A549 (cell line): Measurements from ENCODE around the gene RBL2. TPM values are rescaled to one million over a fixed set of nuclear protein-coding genes. Genes with fewer than 3 reads are reported as not detected.
A peak's percentile ranks its signal among the peaks of the same experiment; 100 is the strongest.

ENCODE experiments used
- ATAC-seq, 2 experiments: fragments of 200-7000 bp in 1 of 2; fragments of >200 bp in 1 of 2; cut with Nextera tagmentation in 1 of 2; cut with Tn5 transposase in 1 of 2; 3 replicates each; pipeline versions ENCODE4 v1.8.0 to v1.9.1; 2018 to 2020; ENCODE audit warnings: mild to moderate bottlenecking in 1 of 2, moderate library complexity in 1 of 2
- CTCF ChIA-PET: fragments of 300-600 bp; sonication (Branson Sonifier 250); formaldehyde crosslinking; extraction: SDS; loops from one replicate; lab custom pipeline; 2021; ENCODE audit warnings: antibody characterized with exemption, inconsistent platforms; lab: Yijun Ruan, JAX
- POLR2A ChIA-PET: fragments of 350-600 bp; formaldehyde crosslinking; extraction: SDS; loops from one replicate; lab custom pipeline; 2021; ENCODE audit warnings: antibody characterized with exemption, inconsistent platforms; lab: Yijun Ruan, JAX
- DNase-seq, 2 experiments: peaks; one replicate each; pipeline versions ENCODE4 v3.0.0 to v3.0.0-alpha.2; 2011 to 2016; ENCODE audit warnings: low read depth in 1 of 2, low spot score in 1 of 2
- FAIRE-seq: peaks from 2 replicates; lab custom pipeline; 2011; peaks lifted over from hg19 to GRCh38; lab: Jason Lieb, UNC
- H3K27ac ChIP-seq, 2 experiments: fragments of >200 bp; sonication (Bioruptor Twin); formaldehyde crosslinking; 3 replicates each; pipeline ENCODE4 v1.5.1; 2016 to 2017
- H3K4me1 ChIP-seq: fragments of >200 bp; sonication (Bioruptor Twin); formaldehyde crosslinking; 3 replicates; pipeline ENCODE4 v1.6.1; 2016
- H3K4me2 ChIP-seq: fragments of >200 bp; sonication (Bioruptor Twin); formaldehyde crosslinking; 3 replicates; pipeline ENCODE4 v1.6.1; 2016
- H3K4me3 ChIP-seq: fragments of >200 bp; sonication (Bioruptor Twin); formaldehyde crosslinking; 3 replicates; pipeline ENCODE4 v1.5.1; 2016
- H3K9me3 ChIP-seq: fragments of >200 bp; sonication (Bioruptor Twin); formaldehyde crosslinking; 3 replicates; pipeline ENCODE4 v1.6.1; 2016
- BHLHE40 ChIP-seq: IDR thresholded peaks from 2 replicates; pipeline ENCODE4 v1.6.1; 2012; ENCODE audit warnings: low read depth, low read length, inconsistent platforms
- CHD2 ChIP-seq: fragments of 150-350 bp; IDR thresholded peaks from 2 replicates; pipeline ENCODE4 v1.6.1; 2014; ENCODE audit warnings: low read length; ENCODE audit not compliant: partially characterized antibody
- EHMT2 ChIP-seq: fragments of 200-600 bp; sonication (generic); IDR thresholded peaks from 2 replicates; pipeline ENCODE4 v1.6.1; 2016; ENCODE audit warnings: antibody characterized with exemption, low read depth, mild to moderate bottlenecking, moderate library complexity
- FOSB ChIP-seq: fragments of 250-450 bp; sonication (Bioruptor Pico); IDR thresholded peaks from 2 replicates; pipeline ENCODE4 v1.5.0; 2020; ENCODE audit warnings: mild to moderate bottlenecking, moderate library complexity
- GATA3 ChIP-seq: IDR thresholded peaks from 2 replicates; pipeline ENCODE4 v1.6.1; 2012; ENCODE audit warnings: borderline replicate concordance
- HDAC2 ChIP-seq: fragments of 200-600 bp; sonication (generic); IDR thresholded peaks from 2 replicates; pipeline ENCODE4 v1.6.1; 2016
- HEYL ChIP-seq: fragments of 250-450 bp; sonication (Bioruptor Pico); IDR thresholded peaks from 2 replicates; pipeline ENCODE4 v1.8.0; 2021; ENCODE audit warnings: mild to moderate bottlenecking, moderate library complexity
- KDM5A ChIP-seq: fragments of 200-600 bp; sonication (generic); IDR thresholded peaks from 2 replicates; pipeline ENCODE4 v1.6.1; 2016; ENCODE audit warnings: antibody characterized with exemption, mild to moderate bottlenecking
- MAFK ChIP-seq: fragments of 450-650 bp; IDR thresholded peaks from 2 replicates; pipeline ENCODE4 v1.6.1; 2014; ENCODE audit not compliant: partially characterized antibody
- MAZ ChIP-seq: fragments of 150-350 bp; IDR thresholded peaks from 2 replicates; pipeline ENCODE4 v1.6.1; 2014; ENCODE audit warnings: antibody characterized with exemption, low read depth, low read length, borderline replicate concordance
- MYC ChIP-seq: IDR thresholded peaks from 2 replicates; pipeline ENCODE4 v1.6.1; 2012; ENCODE audit warnings: mild to moderate bottlenecking, inconsistent platforms, low read length, improper control_type of control experiment, borderline replicate concordance
- NPAS2 ChIP-seq: fragments of 250-450 bp; sonication (Bioruptor Pico); IDR thresholded peaks from 2 replicates; pipeline ENCODE4 v1.8.0; 2022; ENCODE audit warnings: mild to moderate bottlenecking, moderate library complexity, borderline replicate concordance
- PHF8 ChIP-seq: fragments of 200-600 bp; sonication (generic); IDR thresholded peaks from 2 replicates; pipeline ENCODE4 v1.6.1; 2016; ENCODE audit warnings: low read depth, mild to moderate bottlenecking, antibody characterized with exemption, moderate library complexity, borderline replicate concordance
- POLR2A ChIP-seq: IDR thresholded peaks from 2 replicates; pipeline ENCODE4 v1.6.1; 2012; ENCODE audit warnings: mild to moderate bottlenecking, low read length
- RAD21 ChIP-seq, 2 experiments: fragments of >200 bp in 1 of 2; sonication (Bioruptor Twin) in 1 of 2; formaldehyde crosslinking in 1 of 2; IDR thresholded peaks in 1 of 2; conservative IDR thresholded peaks in 1 of 2; 2 replicates in 1 of 2; 3 replicates in 1 of 2; pipeline ENCODE4 v1.6.1; 2012 to 2018; ENCODE audit warnings: inconsistent platforms in 1 of 2
- RNF2 ChIP-seq: fragments of 200-600 bp; sonication (generic); IDR thresholded peaks from 2 replicates; pipeline ENCODE4 v1.6.1; 2016; ENCODE audit warnings: low read depth, mild to moderate bottlenecking, antibody characterized with exemption, moderate library complexity, borderline replicate concordance
- TP53 ChIP-seq: fragments of 250-450 bp; sonication (Bioruptor Pico); IDR thresholded peaks from 2 replicates; pipeline ENCODE4 v1.5.0; 2021; ENCODE audit warnings: mild to moderate bottlenecking, moderate library complexity
- ZC3H11A ChIP-seq: fragments of 450-650 bp; IDR thresholded peaks from 2 replicates; pipeline ENCODE4 v1.6.1; 2014; ENCODE audit warnings: antibody characterized with exemption, mild to moderate bottlenecking
- ZFP36 ChIP-seq: fragments of 450-650 bp; IDR thresholded peaks from 2 replicates; pipeline ENCODE4 v1.6.1; 2014; ENCODE audit warnings: borderline replicate concordance; ENCODE audit not compliant: partially characterized antibody
- ZNF302 ChIP-seq: fragments of 250-450 bp; sonication (Bioruptor Pico); IDR thresholded peaks from 2 replicates; pipeline ENCODE4 v1.9.0; 2021; ENCODE audit warnings: inconsistent platforms, mild to moderate bottlenecking, moderate library complexity
- WGBS: methylation state at CpG from one replicate; pipeline ENCODE4 v1.1.6; 2017; ENCODE audit errors: missing lambda C conversion rate; 5-methylcytosine and 5-hydroxymethylcytosine counted together
- polyA plus RNA-seq, 4 experiments: library from polyadenylated mRNA; depleted of rRNA in 3 of 4; stranded (reverse); fragments of >200 nt; fragmentation: RNase III in 1 of 4; extraction: RNeasy Plus Mini Kit Qiagen cat#74134 plus additional on column Dnase treatment in 1 of 4; gene quantifications; 2 replicates in 3 of 4; 3 replicates in 1 of 4; pipeline ENCODE4 v1.2.3, GENCODE V29; 2011 to 2017
- TF ChIP-seq, protein P1 (sequence below): fragments of >200 bp; sonication (Bioruptor Twin); formaldehyde crosslinking; IDR thresholded peaks from 3 replicates; pipeline ENCODE4 v1.6.1; 2016
- TF ChIP-seq, protein P2 (sequence below): IDR thresholded peaks from 2 replicates; pipeline ENCODE4 v1.6.1; 2012
- TF ChIP-seq, protein P3 (sequence below): fragments of >200 bp; sonication (Bioruptor Twin); formaldehyde crosslinking; IDR thresholded peaks from 2 replicates; pipeline ENCODE4 v1.6.1; 2016
- TF ChIP-seq, protein P4 (sequence below): IDR thresholded peaks from 2 replicates; pipeline ENCODE4 v1.6.1; 2012; ENCODE audit warnings: low read depth, borderline replicate concordance

The RBL2 gene
- polyA plus RNA-seq, 2 of the 4 experiments (the other 2 are of a cell fraction): 17.2 to 45.0 TPM

DNA sequence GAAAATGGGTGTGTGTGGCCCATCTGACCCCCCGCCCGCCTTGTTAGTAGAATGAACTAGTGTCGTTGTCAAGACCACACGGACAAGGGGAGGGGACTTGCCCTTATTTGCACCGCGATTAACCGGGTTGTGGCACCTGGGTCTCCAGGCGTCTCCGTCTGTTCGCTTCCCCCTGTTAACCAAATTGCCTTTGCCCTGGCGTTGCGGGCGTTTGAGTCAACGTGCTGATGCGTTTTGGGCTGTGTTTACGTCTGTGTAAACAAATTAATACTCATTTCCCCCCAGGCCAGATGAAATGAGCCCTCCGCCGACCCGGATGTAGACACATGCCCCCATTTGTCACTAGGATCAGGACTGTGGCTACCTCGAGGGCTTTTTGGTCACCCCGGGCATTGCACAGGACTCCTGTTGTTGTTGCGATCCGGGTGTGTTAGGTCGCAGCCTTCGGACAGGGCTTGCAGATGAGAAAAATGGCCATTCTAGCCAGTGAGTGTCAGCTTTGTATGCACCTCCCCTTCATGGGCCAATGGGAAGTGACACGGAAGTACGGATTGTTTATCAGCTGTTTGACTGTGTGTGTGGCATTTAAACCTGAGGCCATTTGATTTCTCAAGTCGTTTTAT lies 906 bp downstream of the RBL2 start (continued):
- TF ChIP-seq, protein P1, sequence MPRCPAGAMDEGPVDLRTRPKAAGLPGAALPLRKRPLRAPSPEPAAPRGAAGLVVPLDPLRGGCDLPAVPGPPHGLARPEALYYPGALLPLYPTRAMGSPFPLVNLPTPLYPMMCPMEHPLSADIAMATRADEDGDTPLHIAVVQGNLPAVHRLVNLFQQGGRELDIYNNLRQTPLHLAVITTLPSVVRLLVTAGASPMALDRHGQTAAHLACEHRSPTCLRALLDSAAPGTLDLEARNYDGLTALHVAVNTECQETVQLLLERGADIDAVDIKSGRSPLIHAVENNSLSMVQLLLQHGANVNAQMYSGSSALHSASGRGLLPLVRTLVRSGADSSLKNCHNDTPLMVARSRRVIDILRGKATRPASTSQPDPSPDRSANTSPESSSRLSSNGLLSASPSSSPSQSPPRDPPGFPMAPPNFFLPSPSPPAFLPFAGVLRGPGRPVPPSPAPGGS: 0 out of 3 replicates have a peak, but pooled peaks have one; percentile 24
- no peak for TF ChIP-seq GATA3
- TF ChIP-seq KDM5A: no peak
- TF ChIP-seq ZNF302 (CRISPR knock-in tag): no peak
- TF ChIP-seq CHD2: no peak
- TF ChIP-seq NPAS2 (CRISPR knock-in tag): no peak
- no peak for TF ChIP-seq RNF2

DNA sequence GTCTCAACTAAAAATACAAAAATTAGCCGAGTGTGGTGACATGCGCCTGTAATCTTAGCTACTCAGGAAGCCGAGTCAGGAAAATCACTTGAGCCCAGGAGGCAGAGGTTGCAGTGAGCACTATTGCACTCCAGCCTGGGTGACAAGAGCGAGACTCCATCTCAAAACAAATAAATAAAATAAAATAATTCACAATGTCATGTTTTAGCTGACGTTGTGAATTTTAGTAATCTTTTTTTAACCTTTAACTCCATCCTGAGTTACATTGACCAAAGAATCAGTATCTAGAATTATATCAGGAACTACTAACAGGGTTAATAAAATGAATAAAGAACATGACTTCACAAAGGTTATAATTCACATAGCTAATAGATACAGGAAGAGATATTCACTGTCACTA lies 5.9 kb downstream of the RBL2 start:
- no peak overlapping the region for H3K4me2 ChIP-seq
- FAIRE-seq (no peak), ATAC-seq (no peak), DNase-seq (no peak)
- H3K4me3 ChIP-seq: no peak overlapping the region
- H3K4me1 ChIP-seq: peaks cover 9% of the 10 kb centered on the region; the same call in 2 of the 3 replicates
- 76% methylated on average over 5 of the region's 5 CpGs for WGBS
- H3K9me3 ChIP-seq: no peaks in the 10 kb centered on the region
- ChIA-PET POLR2A (interaction anchor here (0.5 kb wide), 1 partner anchor 58 kb away, joined by 3 read pairs; no protein-coding TSS in a partner anchor), CTCF (no interaction called here)
- H3K27ac ChIP-seq: no peak overlapping the region
- TF ChIP-seq MAFK: peak; percentile 45
- no peak for TF ChIP-seq MAZ

DNA sequence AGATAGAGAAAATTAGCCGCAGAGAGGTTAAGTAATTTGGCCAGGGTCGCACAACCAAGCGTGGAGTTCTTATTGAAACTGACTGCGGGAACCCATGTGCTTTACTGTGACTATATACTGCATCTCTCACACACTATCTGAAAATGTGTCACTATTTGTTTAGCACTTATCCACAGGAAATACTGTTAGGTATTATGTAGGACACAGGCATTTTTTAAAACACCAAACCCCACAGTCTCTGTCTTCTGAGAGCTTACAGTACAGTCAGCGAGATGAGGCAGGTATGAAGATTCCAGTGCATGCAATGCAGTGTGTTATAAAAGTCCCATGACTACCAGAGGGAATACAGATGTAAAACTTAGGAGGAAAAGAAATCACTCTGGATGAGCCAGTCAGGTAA lies 11.3 kb downstream of the RBL2 start:
- ChIA-PET CTCF (interaction anchor here (1.5 kb wide), 1 partner anchor 53 kb away, joined by 4 read pairs; no protein-coding TSS in a partner anchor), POLR2A (interaction anchor here (1.2 to 1.4 kb wide), 2 partner anchors 10 to 58 kb away, joined by 3 read pairs; partner anchors contain the start of gene AKTIP)
- 93% methylated on average over 5 of the region's 5 CpGs for WGBS
- DNase-seq (no peak), FAIRE-seq (no peak), ATAC-seq (no peak)
- Histone ChIP-seq H3K4me2 (no peak overlapping the region), H3K4me3 (no peak overlapping the region), H3K9me3 (no peaks in the 10 kb centered on the region), H3K27ac (no peak overlapping the region), H3K4me1 (no peaks in the 10 kb centered on the region)
- TF ChIP-seq, protein P2, sequence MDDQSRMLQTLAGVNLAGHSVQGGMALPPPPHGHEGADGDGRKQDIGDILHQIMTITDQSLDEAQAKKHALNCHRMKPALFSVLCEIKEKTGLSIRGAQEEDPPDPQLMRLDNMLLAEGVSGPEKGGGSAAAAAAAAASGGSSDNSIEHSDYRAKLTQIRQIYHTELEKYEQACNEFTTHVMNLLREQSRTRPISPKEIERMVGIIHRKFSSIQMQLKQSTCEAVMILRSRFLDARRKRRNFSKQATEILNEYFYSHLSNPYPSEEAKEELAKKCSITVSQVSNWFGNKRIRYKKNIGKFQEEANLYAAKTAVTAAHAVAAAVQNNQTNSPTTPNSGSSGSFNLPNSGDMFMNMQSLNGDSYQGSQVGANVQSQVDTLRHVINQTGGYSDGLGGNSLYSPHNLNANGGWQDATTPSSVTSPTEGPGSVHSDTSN: no peak

DNA sequence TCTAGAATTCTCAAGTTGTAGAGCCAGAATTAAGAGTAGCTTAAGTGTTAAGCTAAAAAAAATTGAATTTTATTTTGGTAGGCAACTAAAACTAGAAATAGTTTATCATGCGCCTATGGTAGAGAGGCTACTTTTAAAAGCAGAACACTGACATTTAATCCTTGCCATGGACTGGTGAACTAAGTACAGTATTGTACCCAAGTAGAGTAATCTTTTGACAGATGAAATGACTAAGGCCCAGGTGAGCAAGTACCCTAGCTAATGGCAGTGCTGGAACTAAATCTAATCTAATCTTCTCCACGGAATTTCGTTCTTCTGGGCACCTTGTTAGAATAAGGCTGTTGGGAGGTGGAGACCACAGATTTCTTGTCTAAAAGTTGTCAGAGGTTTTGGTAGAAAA lies 11.8 kb downstream of the RBL2 start:
- CTCF ChIA-PET: no interaction called here
- WGBS: 65% methylated on average over 3 of the region's 3 CpGs

DNA sequence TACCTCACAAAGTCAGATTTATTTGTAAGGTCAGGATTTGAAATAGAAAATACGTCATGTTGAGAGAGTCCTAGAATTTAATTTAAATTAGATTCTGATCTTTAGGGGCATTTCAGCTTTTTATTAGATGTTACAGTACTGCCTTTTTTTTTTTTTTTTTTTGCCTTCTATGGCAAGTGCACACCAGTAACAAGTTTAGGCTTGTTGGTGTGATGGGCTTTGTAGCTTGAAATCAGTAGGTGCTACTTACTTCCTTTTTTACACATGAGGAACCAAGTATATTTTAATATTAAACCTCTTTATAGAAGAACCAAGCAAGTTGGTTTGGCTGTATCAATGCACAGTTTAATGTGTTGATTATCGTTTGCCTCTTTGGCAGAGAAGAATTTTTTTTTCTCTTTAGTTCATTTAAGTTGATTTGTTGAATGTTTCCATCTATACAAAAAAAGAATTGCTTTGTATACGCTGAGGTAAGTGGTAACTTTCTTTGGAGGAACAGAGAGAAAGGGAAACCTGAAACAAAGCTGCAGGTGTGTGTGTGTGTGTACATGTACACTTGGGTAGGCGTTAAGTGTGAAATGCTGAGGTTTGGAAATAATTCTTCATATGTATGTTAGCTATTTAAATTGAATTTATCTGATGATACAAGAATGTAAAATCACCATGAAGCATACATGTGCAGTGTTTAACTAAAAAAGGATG lies 15.7 kb downstream of the RBL2 start:
- 92% methylated on average over 4 of the region's 4 CpGs for WGBS
- CTCF ChIA-PET: no interaction called here
- no peaks in the 10 kb centered on the region for H3K9me3 ChIP-seq
- TF ChIP-seq BHLHE40 (no peak), EHMT2 (no peak), ZNF302 (CRISPR knock-in tag) (no peak), ZC3H11A (no peak), KDM5A (no peak), POLR2A (no peak), PHF8 (no peak), RNF2 (no peak), MAZ (no peak), HDAC2 (no peak), MYC (no peak), TP53 (CRISPR knock-in tag) (no peak), ZFP36 (no peak), FOSB (CRISPR knock-in tag) (no peak), RAD21 (conservative IDR thresholded peaks at IDR 0.05 in 1 of 2, IDR thresholded peaks at IDR 0.05 in 1 of 2) (no peak), CHD2 (no peak)
- TF ChIP-seq, protein P3, sequence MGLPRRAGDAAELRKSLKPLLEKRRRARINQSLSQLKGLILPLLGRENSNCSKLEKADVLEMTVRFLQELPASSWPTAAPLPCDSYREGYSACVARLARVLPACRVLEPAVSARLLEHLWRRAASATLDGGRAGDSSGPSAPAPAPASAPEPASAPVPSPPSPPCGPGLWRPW: no peak
- TF ChIP-seq, protein P4, sequence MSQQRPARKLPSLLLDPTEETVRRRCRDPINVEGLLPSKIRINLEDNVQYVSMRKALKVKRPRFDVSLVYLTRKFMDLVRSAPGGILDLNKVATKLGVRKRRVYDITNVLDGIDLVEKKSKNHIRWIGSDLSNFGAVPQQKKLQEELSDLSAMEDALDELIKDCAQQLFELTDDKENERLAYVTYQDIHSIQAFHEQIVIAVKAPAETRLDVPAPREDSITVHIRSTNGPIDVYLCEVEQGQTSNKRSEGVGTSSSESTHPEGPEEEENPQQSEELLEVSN: no peak
- TF ChIP-seq, all 56 proteins: peak for 0
- POLR2A ChIA-PET: no interaction called here
- no peaks in the 10 kb centered on the region for H3K4me1 ChIP-seq
- FAIRE-seq: no peak
- no peak overlapping the region for H3K4me3 ChIP-seq
- no peak overlapping the region for H3K4me2 ChIP-seq
- no peak overlapping the region for H3K27ac ChIP-seq
- ATAC-seq: no peak
- no peak for DNase-seq

More for the DNA sequence above, 11.8 kb downstream of the RBL2 start:
- DNase-seq (no peak), FAIRE-seq (no peak), ATAC-seq (no peak)
- H3K27ac ChIP-seq: no peak overlapping the region
- H3K4me3 ChIP-seq: no peak overlapping the region
- no peaks in the 10 kb centered on the region for H3K9me3 ChIP-seq
- POLR2A ChIA-PET: interaction anchor here (1.2 to 1.4 kb wide), 2 partner anchors 10 to 58 kb away, joined by 3 read pairs; partner anchors contain the start of gene AKTIP
- no peaks in the 10 kb centered on the region for H3K4me1 ChIP-seq
- TF ChIP-seq HEYL (CRISPR knock-in tag): no peak
- H3K4me2 ChIP-seq: no peak overlapping the region
